Measurements from ENCODE around the gene AKT1S1. TPM values are rescaled to one million over a fixed set of nuclear protein-coding genes. Genes with fewer than 3 reads are reported as not detected.
A peak's percentile ranks its signal among the peaks of the same experiment; 100 is the strongest.

AKT1S1 gene
- total and polyA plus RNA-seq, 2 donors (not counting 1 experiment from before 2014, with no cell fraction given) = 16.6 to 23.0 TPM

GRCh38 chr19:49858088-49858985, 18.8 kb downstream of the AKT1S1 start:
- DNase-seq (peak; percentile 36), ATAC-seq (ENCODE audit: low read depth) (no peak)
- WGBS (ENCODE audit: insufficient coverage) = 97% methylated on average over 36 of the region's 37 CpGs
- Histone ChIP-seq H3K4me1 (ENCODE audit: control insufficient read depth in 2 of 2, insufficient read depth in 2 of 2, low read length in 2 of 2) (peaks cover 6 to 8% of the 10 kb centered on the region in 2 donors), H2AFZ (ENCODE audit: insufficient read depth, low read depth, low read length, poor library complexity, severe bottlenecking) (no peak overlapping the region), H3K4me2 (replicated peaks; ENCODE audit: low read depth, low read length, poor library complexity, severe bottlenecking) (no peak overlapping the region), H3K36me3 (replicated peaks in 1 of 2; ENCODE audit: control extremely low read depth in 1 of 2, control insufficient read depth in 1 of 2, extremely low read depth in 1 of 2, insufficient read depth in 2 of 2, low read length in 1 of 2) (peaks cover 0 to 65% of the 10 kb centered on the region in 2 experiments), H3K9ac (ENCODE audit: low read length) (no peak overlapping the region), H3K9me3 (ENCODE audit: control extremely low read depth in 1 of 3, control insufficient read depth in 2 of 3, insufficient read depth in 1 of 3, low read length in 2 of 3) (no peaks in the 10 kb centered on the region), H4K20me1 (ENCODE audit: control insufficient read depth, insufficient read depth, low read length, poor library complexity, severe bottlenecking) (peaks cover 89% of the 10 kb centered on the region), H3K27ac (ENCODE audit: low read length in 2 of 2) (no peak overlapping the region), H3K79me2 (ENCODE audit: control insufficient read depth, insufficient read depth, low read length) (peaks cover 17% of the 10 kb centered on the region), H3K4me3 (ENCODE audit: control extremely low read depth in 1 of 5, extremely low read depth in 1 of 5, insufficient read depth in 1 of 5, low read depth in 2 of 5, low read length in 4 of 5) (no peak overlapping the region), H3K27me3 (replicated peaks in 1 of 4; ENCODE audit: control extremely low read depth in 1 of 4, control insufficient read depth in 3 of 4, insufficient read depth in 4 of 4, low read length in 3 of 4) (no peaks in the 10 kb centered on the region)
- Mint-ChIP-seq H3K4me1 (peaks cover 11% of the 10 kb centered on the region), H3K27me3 (no peaks in the 10 kb centered on the region), H3K9me3 (ENCODE audit: insufficient read depth) (no peaks in the 10 kb centered on the region), H3K4me3 (no peak overlapping the region), H3K27ac (no peak overlapping the region)
- intact Hi-C loops (cut with micrococcal nuclease) = no loop called here
- ChIA-PET CTCF (no interaction called here), POLR2A (interaction anchor here (0.6 to 1.3 kb wide), 6 partner anchors 8 to 53 kb away, joined by 5 to 8 read pairs (median 7); partner anchors contain the start of gene PTOV1)
- TF ChIP-seq CTCF (IDR thresholded peaks at IDR 0.05) (no peak), EZH2 (IDR thresholded peaks at IDR 0.05; ENCODE audit: borderline replicate concordance, insufficient read depth, low read depth, low read length, poor library complexity, severe bottlenecking) (no peak)

GRCh38 chr19:49857838-49858087, 19.4 kb downstream of the AKT1S1 start:
- Histone ChIP-seq H3K27me3 (replicated peaks in 1 of 4; ENCODE audit: control extremely low read depth in 1 of 4, control insufficient read depth in 3 of 4, insufficient read depth in 4 of 4, low read length in 3 of 4) (no peaks in the 10 kb centered on the region), H3K4me1 (ENCODE audit: control insufficient read depth in 2 of 2, insufficient read depth in 2 of 2, low read length in 2 of 2) (peaks cover 8 to 13% of the 10 kb centered on the region in 2 donors), H3K27ac (ENCODE audit: low read length in 2 of 2) (no peak overlapping the region), H3K9me3 (ENCODE audit: control extremely low read depth in 1 of 3, control insufficient read depth in 2 of 3, insufficient read depth in 1 of 3, low read length in 2 of 3) (no peaks in the 10 kb centered on the region), H3K4me3 (ENCODE audit: control extremely low read depth in 1 of 5, extremely low read depth in 1 of 5, insufficient read depth in 1 of 5, low read depth in 2 of 5, low read length in 4 of 5) (no peak overlapping the region), H3K4me2 (replicated peaks; ENCODE audit: low read depth, low read length, poor library complexity, severe bottlenecking) (no peak overlapping the region), H3K36me3 (replicated peaks in 1 of 2; ENCODE audit: control extremely low read depth in 1 of 2, control insufficient read depth in 1 of 2, extremely low read depth in 1 of 2, insufficient read depth in 2 of 2, low read length in 1 of 2) (peaks cover 0 to 60% of the 10 kb centered on the region in 2 experiments), H3K9ac (ENCODE audit: low read length) (no peak overlapping the region), H4K20me1 (ENCODE audit: control insufficient read depth, insufficient read depth, low read length, poor library complexity, severe bottlenecking) (peaks cover 89% of the 10 kb centered on the region), H3K79me2 (ENCODE audit: control insufficient read depth, insufficient read depth, low read length) (peaks cover 17% of the 10 kb centered on the region), H2AFZ (ENCODE audit: insufficient read depth, low read depth, low read length, poor library complexity, severe bottlenecking) (no peak overlapping the region)
- ChIA-PET CTCF (no interaction called here), POLR2A (no interaction called here)
- intact Hi-C loops (cut with micrococcal nuclease) = no loop called here
- Mint-ChIP-seq H3K27ac (no peak overlapping the region), H3K27me3 (no peaks in the 10 kb centered on the region), H3K4me1 (peaks cover 10% of the 10 kb centered on the region), H3K4me3 (no peak overlapping the region), H3K9me3 (ENCODE audit: insufficient read depth) (no peaks in the 10 kb centered on the region)
- no peak for DNase-seq
- TF ChIP-seq EZH2 (IDR thresholded peaks at IDR 0.05; ENCODE audit: borderline replicate concordance, insufficient read depth, low read depth, low read length, poor library complexity, severe bottlenecking) = no peak
- TF ChIP-seq CTCF (IDR thresholded peaks at IDR 0.05) = no peak
- ATAC-seq (ENCODE audit: low read depth) = no peak
- 93% methylated on average over 5 of the region's 5 CpGs for WGBS (ENCODE audit: insufficient coverage)
